ENCODE results near the gene RGP1.

The RGP1 gene

GRCh38 chr9:35791297-35791921, 42.3 kb downstream of the RGP1 start, which contains the start of gene NPR2:
Gene NPR2 (plus strand): TSS chr9:35791591. CDS start chr9:35792409, 818 bp downstream.
- POLR2A ChIA-PET, result no interaction called here
- CTCF ChIA-PET, result interaction anchor here (2.4 kb wide), 1 partner anchor 91 kb away, joined by 14 read pairs; no protein-coding TSS in a partner anchor

GRCh38 chr9:35792024-35792813, 43.1 kb downstream of the RGP1 start:
- Histone ChIP-seq H3K9me3 (ENCODE audit: control insufficient read depth, insufficient read depth, low read depth, low read length) (no peaks in the 10 kb centered on the region), H3K4me1 (ENCODE audit: control insufficient read depth, insufficient read depth, low read length) (no peaks in the 10 kb centered on the region), H3K27ac (ENCODE audit: extremely low read depth, low read depth, low read length) (no peak overlapping the region), H3K36me3 (ENCODE audit: control insufficient read depth in 2 of 2, insufficient read depth in 1 of 2, low read length in 2 of 2) (peaks cover 0 to 8% of the 10 kb centered on the region in 2 experiments; a peak in 2 of 3 replicates), H3K4me3 (ENCODE audit: low read depth, low read length) (no peak overlapping the region)
- TF ChIP-seq ZNF677 (tag by site-specific recombination; IDR thresholded peaks at IDR 0.05) (no peak), ZNF184 (tag by site-specific recombination; IDR thresholded peaks at IDR 0.05) (no peak), ZSCAN30 (tag by site-specific recombination; IDR thresholded peaks at IDR 0.05) (no peak), ZNF514 (tag by site-specific recombination; IDR thresholded peaks at IDR 0.05) (no peak), ZNF23 (tag by site-specific recombination; IDR thresholded peaks at IDR 0.05; ENCODE audit: borderline replicate concordance) (no peak), ZNF473 (tag by site-specific recombination; IDR thresholded peaks at IDR 0.05) (no peak), ZIC2 (tag by site-specific recombination; IDR thresholded peaks at IDR 0.05) (no peak), ZNF362 (tag by site-specific recombination; IDR thresholded peaks at IDR 0.05) (no peak)
- TF ChIP-seq, protein P1, sequence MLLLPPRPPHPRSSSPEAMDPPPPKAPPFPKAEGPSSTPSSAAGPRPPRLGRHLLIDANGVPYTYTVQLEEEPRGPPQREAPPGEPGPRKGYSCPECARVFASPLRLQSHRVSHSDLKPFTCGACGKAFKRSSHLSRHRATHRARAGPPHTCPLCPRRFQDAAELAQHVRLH (tag by site-specific recombination; IDR thresholded peaks at IDR 0.05), result no peak
- CTCF ChIA-PET, result interaction anchor here (0.6 to 2.4 kb wide), 3 partner anchors 84 to 218 kb away, joined by 3 to 14 read pairs (median 5); no protein-coding TSS in a partner anchor
- POLR2A ChIA-PET, result no interaction called here

More at GRCh38 chr9:35791297-35791921, 42.3 kb downstream of the RGP1 start, which contains the start of gene NPR2:
- Histone ChIP-seq H3K27ac (ENCODE audit: extremely low read depth, low read depth, low read length) (no peak within 1 kb of the TSS), H3K4me1 (ENCODE audit: control insufficient read depth, insufficient read depth, low read length) (no peaks in the 10 kb centered on the region), H3K36me3 (ENCODE audit: control insufficient read depth in 2 of 2, insufficient read depth in 1 of 2, low read length in 2 of 2) (peaks cover 0 to 8% of the 10 kb centered on the region in 2 experiments; a peak in 2 of 3 replicates), H3K4me3 (ENCODE audit: low read depth, low read length) (no peak within 1 kb of the TSS), H3K9me3 (ENCODE audit: control insufficient read depth, insufficient read depth, low read depth, low read length) (no peaks in the 10 kb centered on the region)
- TF ChIP-seq ZNF426 (tag by site-specific recombination; IDR thresholded peaks at IDR 0.05), result no peak
- no peak for TF ChIP-seq ZNF48 (tag by site-specific recombination; IDR thresholded peaks at IDR 0.05)
- TF ChIP-seq MZF1 (tag by site-specific recombination; IDR thresholded peaks at IDR 0.05; ENCODE audit: borderline replicate concordance), result no peak
- no peak for TF ChIP-seq ELK4 (IDR thresholded peaks at IDR 0.05; ENCODE audit: borderline replicate concordance, low read depth, low read length)
- no peak for TF ChIP-seq KLF16 (tag by site-specific recombination; IDR thresholded peaks at IDR 0.05)
- TF ChIP-seq ZNF37A (tag by site-specific recombination; IDR thresholded peaks at IDR 0.05), result no peak
- TF ChIP-seq, protein P2, sequence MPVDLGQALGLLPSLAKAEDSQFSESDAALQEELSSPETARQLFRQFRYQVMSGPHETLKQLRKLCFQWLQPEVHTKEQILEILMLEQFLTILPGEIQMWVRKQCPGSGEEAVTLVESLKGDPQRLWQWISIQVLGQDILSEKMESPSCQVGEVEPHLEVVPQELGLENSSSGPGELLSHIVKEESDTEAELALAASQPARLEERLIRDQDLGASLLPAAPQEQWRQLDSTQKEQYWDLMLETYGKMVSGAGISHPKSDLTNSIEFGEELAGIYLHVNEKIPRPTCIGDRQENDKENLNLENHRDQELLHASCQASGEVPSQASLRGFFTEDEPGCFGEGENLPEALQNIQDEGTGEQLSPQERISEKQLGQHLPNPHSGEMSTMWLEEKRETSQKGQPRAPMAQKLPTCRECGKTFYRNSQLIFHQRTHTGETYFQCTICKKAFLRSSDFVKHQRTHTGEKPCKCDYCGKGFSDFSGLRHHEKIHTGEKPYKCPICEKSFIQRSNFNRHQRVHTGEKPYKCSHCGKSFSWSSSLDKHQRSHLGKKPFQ (tag by site-specific recombination; IDR thresholded peaks at IDR 0.05), result no peak
- TF ChIP-seq ZNF416 (tag by site-specific recombination; IDR thresholded peaks at IDR 0.05), result no peak
- TF ChIP-seq TCF7L2 (IDR thresholded peaks at IDR 0.05; ENCODE audit: borderline replicate concordance, low read depth, low read length), result no peak
- no peak for TF ChIP-seq ZNF19 (tag by site-specific recombination; IDR thresholded peaks at IDR 0.05; ENCODE audit: low read depth)

All from HEK293 (cell line).